ENCODE data around the gene SLC6A18.
"Not testable (repeated sequence)": the region's sequence is repeated elsewhere in the genome, so short reads cannot be mapped to it uniquely, and the experiment has no call there.

The SLC6A18 gene

GRCh38 chr5:1256776-1257175, 31.6 kb downstream of the SLC6A18 start:
- no peak for DNase-seq

- DNase-seq, result no peak
Observed at GRCh38 chr5:1257363-1257762, 32.2 kb downstream of the SLC6A18 start.

- no peak for DNase-seq
Observed at GRCh38 chr5:1257841-1258240, 32.7 kb downstream of the SLC6A18 start.

- no peak for DNase-seq
Observed at GRCh38 chr5:1259806-1260480, 34.8 kb downstream of the SLC6A18 start.

- DNase-seq, result no peak
Observed at GRCh38 chr5:1261643-1262042, 36.5 kb downstream of the SLC6A18 start.

GRCh38 chr5:1262381-1262780, 37.2 kb downstream of the SLC6A18 start:
- DNase-seq, result no peak

GRCh38 chr5:1264211-1264610, 39.0 kb downstream of the SLC6A18 start:
- DNase-seq, result no peak

GRCh38 chr5:1265026-1265425, 39.8 kb downstream of the SLC6A18 start:
- DNase-seq, result no peak

- no peak for DNase-seq
Observed at GRCh38 chr5:1265461-1266455, 40.6 kb downstream of the SLC6A18 start.

GRCh38 chr5:1266791-1267190, 41.6 kb downstream of the SLC6A18 start:
- DNase-seq, result no peak

GRCh38 chr5:1267464-1267863, 42.3 kb downstream of the SLC6A18 start:
- not testable (repeated sequence) for DNase-seq

GRCh38 chr5:1268056-1268455, 42.9 kb downstream of the SLC6A18 start:
- DNase-seq, result no peak

- DNase-seq, result no peak
Observed at GRCh38 chr5:1268666-1269065, 43.5 kb downstream of the SLC6A18 start.

- no peak for DNase-seq
Observed at GRCh38 chr5:1270426-1270825, 45.2 kb downstream of the SLC6A18 start.

GRCh38 chr5:1270933-1271914, 46.0 kb downstream of the SLC6A18 start:
- DNase-seq, result no peak

GRCh38 chr5:1272201-1272600, 47.0 kb downstream of the SLC6A18 start:
- DNase-seq, result no peak

- no peak for DNase-seq
Observed at GRCh38 chr5:1273745-1274144, 48.6 kb downstream of the SLC6A18 start.

GRCh38 chr5:1274471-1274870, 49.3 kb downstream of the SLC6A18 start:
- no peak for DNase-seq

- DNase-seq, result not testable (repeated sequence)
Observed at GRCh38 chr5:1275397-1276391, 50.5 kb downstream of the SLC6A18 start.

- no peak for DNase-seq
Observed at GRCh38 chr5:1276930-1277329, 51.7 kb downstream of the SLC6A18 start.

GRCh38 chr5:1277331-1277730, 52.1 kb downstream of the SLC6A18 start:
- no peak for DNase-seq

Data from fibroblast of skin of back (primary cell).